Suprapubic skin (tissue), 4 donors: ENCODE measurements around the gene CRABP1.

Experiments
- POLR2A ChIP-seq, 2 donors: fragments of 450-650 bp; IDR thresholded peaks; one replicate each; pipeline ENCODE4 v1.6.1; 2017; ENCODE audit warnings: antibody characterized with exemption in 2 of 2, mild to moderate bottlenecking in 2 of 2, moderate library complexity in 2 of 2
- POLR2AphosphoS5 ChIP-seq, 3 donors: sonication (generic); formaldehyde crosslinking; IDR thresholded peaks; one replicate each; pipeline ENCODE4 v1.6.1; 2017; ENCODE audit warnings: antibody characterized with exemption in 3 of 3
- TF ChIP-seq, protein P1 (sequence below), 2 donors: fragments of 200-600 bp in 1 of 2; fragments of 450-650 bp in 1 of 2; sonication (generic) in 1 of 2; IDR thresholded peaks; one replicate each; pipeline ENCODE4 v1.5.1; 2016 to 2019; ENCODE audit warnings: antibody characterized with exemption in 2 of 2, mild to moderate bottlenecking in 1 of 2, moderate library complexity in 1 of 2

DNA sequence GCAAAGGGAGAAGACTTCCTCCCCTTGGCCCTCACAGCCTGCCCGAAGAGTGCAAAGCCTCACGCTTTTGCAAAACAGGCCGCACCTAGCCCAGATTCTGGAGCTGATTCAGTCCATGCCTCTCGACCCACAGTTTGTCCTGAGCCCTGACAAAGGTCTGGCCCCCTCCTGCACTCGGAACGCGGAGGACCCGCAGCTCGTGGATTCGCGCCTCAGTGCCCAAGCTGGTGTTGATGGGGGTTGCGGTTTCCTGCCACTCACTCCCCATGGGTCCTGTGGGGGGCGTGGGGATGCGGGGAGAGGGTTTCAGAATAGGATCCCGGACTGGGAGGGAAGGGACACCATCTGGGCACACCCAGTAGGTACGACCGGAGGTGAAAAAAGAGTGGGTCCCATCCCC is 594 bp upstream of the CRABP1 start:
- TF ChIP-seq, protein P1, sequence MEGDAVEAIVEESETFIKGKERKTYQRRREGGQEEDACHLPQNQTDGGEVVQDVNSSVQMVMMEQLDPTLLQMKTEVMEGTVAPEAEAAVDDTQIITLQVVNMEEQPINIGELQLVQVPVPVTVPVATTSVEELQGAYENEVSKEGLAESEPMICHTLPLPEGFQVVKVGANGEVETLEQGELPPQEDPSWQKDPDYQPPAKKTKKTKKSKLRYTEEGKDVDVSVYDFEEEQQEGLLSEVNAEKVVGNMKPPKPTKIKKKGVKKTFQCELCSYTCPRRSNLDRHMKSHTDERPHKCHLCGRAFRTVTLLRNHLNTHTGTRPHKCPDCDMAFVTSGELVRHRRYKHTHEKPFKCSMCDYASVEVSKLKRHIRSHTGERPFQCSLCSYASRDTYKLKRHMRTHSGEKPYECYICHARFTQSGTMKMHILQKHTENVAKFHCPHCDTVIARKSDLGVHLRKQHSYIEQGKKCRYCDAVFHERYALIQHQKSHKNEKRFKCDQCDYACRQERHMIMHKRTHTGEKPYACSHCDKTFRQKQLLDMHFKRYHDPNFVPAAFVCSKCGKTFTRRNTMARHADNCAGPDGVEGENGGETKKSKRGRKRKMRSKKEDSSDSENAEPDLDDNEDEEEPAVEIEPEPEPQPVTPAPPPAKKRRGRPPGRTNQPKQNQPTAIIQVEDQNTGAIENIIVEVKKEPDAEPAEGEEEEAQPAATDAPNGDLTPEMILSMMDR (IDR thresholded peaks at IDR 0.05) = no peak
- no peak for TF ChIP-seq POLR2AphosphoS5 (IDR thresholded peaks at IDR 0.05)
- TF ChIP-seq POLR2A (IDR thresholded peaks at IDR 0.05) = no peak
